Spleen (tissue), 11 donors: ENCODE data around the gene TBL1X. TPM values are rescaled to one million over a fixed set of nuclear protein-coding genes. Genes with fewer than 3 reads are reported as not detected.
"Not testable (repeated sequence)": the region's sequence is repeated elsewhere in the genome, so short reads cannot be mapped to it uniquely, and the experiment has no call there.

Source experiments
- DNase-seq: peaks from one replicate; pipeline ENCODE4 v3.0.0-alpha.2; 2020
- H3K27ac ChIP-seq, 8 donors: fragments of 200-600 bp; sonication (generic) in 7 of 8; 1 replicate in 4 of 8; 2 replicates in 4 of 8; pipeline versions ENCODE4 v1.5.0 to v1.8.0; 2016 to 2021; ENCODE audit warnings: inconsistent platforms in 4 of 8, mild to moderate bottlenecking in 4 of 8, moderate library complexity in 1 of 8
- H3K27me3 ChIP-seq, 7 donors: fragments of 200-600 bp; sonication (generic) in 6 of 7; replicated peaks in 1 of 7; 1 replicate in 4 of 7; 2 replicates in 3 of 7; pipeline versions ENCODE4 v1.5.0 to v1.8.0; 2016 to 2021; ENCODE audit warnings: inconsistent platforms in 3 of 7, mild to moderate bottlenecking in 1 of 7
- H3K36me3 ChIP-seq, 6 donors: fragments of 200-600 bp; sonication (generic) in 5 of 6; 1 replicate in 4 of 6; 2 replicates in 2 of 6; pipeline versions ENCODE4 v1.5.0 to v1.8.0; 2016 to 2021; ENCODE audit warnings: inconsistent platforms in 2 of 6
- H3K4me1 ChIP-seq, 6 donors: fragments of 200-600 bp; sonication (generic) in 5 of 6; 1 replicate in 3 of 6; 2 replicates in 3 of 6; pipeline versions ENCODE4 v1.5.0 to v1.8.0; 2016 to 2021; ENCODE audit warnings: inconsistent platforms in 3 of 6
- H3K4me3 ChIP-seq, 8 donors: fragments of 200-600 bp; sonication (generic) in 7 of 8; 1 replicate in 4 of 8; 2 replicates in 4 of 8; pipeline versions ENCODE4 v1.5.0 to v1.8.0; 2016 to 2021; ENCODE audit warnings: inconsistent platforms in 4 of 8, mild to moderate bottlenecking in 4 of 8, moderate library complexity in 2 of 8
- H3K9me3 ChIP-seq, 8 donors: fragments of 200-600 bp; sonication (generic) in 7 of 8; 1 replicate in 4 of 8; 2 replicates in 4 of 8; pipeline versions ENCODE4 v1.5.0 to v1.8.0; 2016 to 2021; ENCODE audit warnings: inconsistent platforms in 4 of 8
- POLR2A ChIP-seq, 3 donors: fragments of 450-650 bp; IDR thresholded peaks; one replicate each; pipeline ENCODE4 v1.5.1; 2017; ENCODE audit warnings: antibody characterized with exemption in 3 of 3, mild to moderate bottlenecking in 1 of 3
- POLR2AphosphoS5 ChIP-seq, 3 donors: sonication (generic); formaldehyde crosslinking; IDR thresholded peaks; one replicate each; pipeline ENCODE4 v1.5.1; 2017; ENCODE audit warnings: antibody characterized with exemption in 3 of 3
- WGBS, 5 donors: extraction: QIAGEN DNeasy Blood & Tissue Kit in 3 of 5; methylation state at CpG; one replicate each; pipeline versions ENCODE4 v1.1.5 to v1.1.7; 2013 to 2018; 5-methylcytosine and 5-hydroxymethylcytosine counted together
- intact Hi-C: fragments of 100-400 bp; cut with DNase I; formaldehyde crosslinking; loops from one replicate; pipeline ENCODE4 v1.15.0; 2023; ENCODE audit warnings: low total_unique reads
- polyA plus RNA-seq, 3 donors: library from polyadenylated mRNA; stranded (reverse); fragments of 200-250 nt; gene quantifications; one replicate each; pipeline ENCODE4 v1.2.1, GENCODE V29; 2013
- total RNA-seq, 7 donors: library from RNA; depleted of rRNA in 3 of 7; stranded (reverse); fragments of >200 nt in 3 of 7; fragmentation: NEBNext Ultra II Directional in 4 of 7; extraction: Animal tissue kit (Norgen Biotek cat#: 25700) in 4 of 7; gene quantifications; one replicate each; pipeline versions ENCODE4 v1.1.0 to v1.2.1, GENCODE V29; 2016 to 2021
- TF ChIP-seq, protein P1 (sequence below), 11 experiments: fragments of 200-600 bp in 7 of 11; fragments of 450-650 bp in 4 of 11; sonication (generic) in 4 of 11; IDR thresholded peaks in 8 of 11; conservative IDR thresholded peaks in 3 of 11; 1 replicate in 7 of 11; 2 replicates in 4 of 11; pipeline versions ENCODE4 v1.4.0 to v1.8.0; 2016 to 2021; ENCODE audit warnings: antibody characterized with exemption in 11 of 11, inconsistent platforms in 4 of 11, mild to moderate bottlenecking in 1 of 11
- donor health status: healthy with polysubstance abuse.
- donor health status: DM: no; HTN: no; CAD: no; lungs with moderate emphysema.
- donor health status: DM: no; HTN: no; CAD: no.
- donor health status: Bipolar disorder and iron deficiency.
- donor health status: healthy.
- donor health status: DM: no; HTN: no; CAD: no.
- donor health status: DM: yes; HTN: yes; CAD: no.

Gene TBL1X
- total and polyA plus RNA-seq, 10 donors: 3.0 to 37.2 (median 21.4) TPM

DNA sequence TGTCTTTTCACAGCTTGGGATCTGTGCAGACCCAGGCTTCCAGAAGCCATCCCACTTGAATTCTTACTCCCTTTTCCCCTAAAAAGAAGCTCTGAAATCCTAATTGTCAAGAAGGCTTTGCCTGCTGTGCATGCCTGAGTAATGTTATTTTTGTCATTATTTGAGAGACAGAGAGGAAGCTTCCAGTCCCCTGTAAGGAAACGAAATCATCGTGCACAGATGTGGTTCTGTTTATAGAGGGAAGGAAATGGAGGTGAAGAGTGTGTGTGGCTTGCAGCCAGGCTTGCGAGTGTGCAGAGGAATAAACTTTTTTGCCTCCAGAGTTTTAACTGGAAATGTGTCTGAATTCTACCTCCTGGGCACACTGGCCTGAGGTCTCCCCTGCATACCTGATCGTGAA lies 70.2 kb downstream of the TBL1X start:
- intact Hi-C loops: no loop called here
- no peak for TF ChIP-seq POLR2A (IDR thresholded peaks at IDR 0.05)
- TF ChIP-seq, protein P1, sequence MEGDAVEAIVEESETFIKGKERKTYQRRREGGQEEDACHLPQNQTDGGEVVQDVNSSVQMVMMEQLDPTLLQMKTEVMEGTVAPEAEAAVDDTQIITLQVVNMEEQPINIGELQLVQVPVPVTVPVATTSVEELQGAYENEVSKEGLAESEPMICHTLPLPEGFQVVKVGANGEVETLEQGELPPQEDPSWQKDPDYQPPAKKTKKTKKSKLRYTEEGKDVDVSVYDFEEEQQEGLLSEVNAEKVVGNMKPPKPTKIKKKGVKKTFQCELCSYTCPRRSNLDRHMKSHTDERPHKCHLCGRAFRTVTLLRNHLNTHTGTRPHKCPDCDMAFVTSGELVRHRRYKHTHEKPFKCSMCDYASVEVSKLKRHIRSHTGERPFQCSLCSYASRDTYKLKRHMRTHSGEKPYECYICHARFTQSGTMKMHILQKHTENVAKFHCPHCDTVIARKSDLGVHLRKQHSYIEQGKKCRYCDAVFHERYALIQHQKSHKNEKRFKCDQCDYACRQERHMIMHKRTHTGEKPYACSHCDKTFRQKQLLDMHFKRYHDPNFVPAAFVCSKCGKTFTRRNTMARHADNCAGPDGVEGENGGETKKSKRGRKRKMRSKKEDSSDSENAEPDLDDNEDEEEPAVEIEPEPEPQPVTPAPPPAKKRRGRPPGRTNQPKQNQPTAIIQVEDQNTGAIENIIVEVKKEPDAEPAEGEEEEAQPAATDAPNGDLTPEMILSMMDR (IDR thresholded peaks at IDR 0.05 in 8 of 11, conservative IDR thresholded peaks at IDR 0.05 in 3 of 11): no peak
- no peak for TF ChIP-seq POLR2AphosphoS5 (IDR thresholded peaks at IDR 0.05)
- no peak overlapping the region for H3K4me3 ChIP-seq
- H3K4me1 ChIP-seq: peaks cover 0 to 62% (median 28%) of the 10 kb centered on the region in 6 donors
- no peak for DNase-seq
- peaks cover 0 to 6% (median 0%) of the 10 kb centered on the region in 6 donors for H3K36me3 ChIP-seq
- H3K9me3 ChIP-seq: no peaks in the 10 kb centered on the region
- H3K27ac ChIP-seq: no peak overlapping the region
- 14 to 22% (median 15%) methylated on average over 4 of the region's 4 CpGs for WGBS, 5 donors
- peaks cover 0 to 5% (median 0%) of the 10 kb centered on the region in 7 donors for H3K27me3 ChIP-seq

DNA sequence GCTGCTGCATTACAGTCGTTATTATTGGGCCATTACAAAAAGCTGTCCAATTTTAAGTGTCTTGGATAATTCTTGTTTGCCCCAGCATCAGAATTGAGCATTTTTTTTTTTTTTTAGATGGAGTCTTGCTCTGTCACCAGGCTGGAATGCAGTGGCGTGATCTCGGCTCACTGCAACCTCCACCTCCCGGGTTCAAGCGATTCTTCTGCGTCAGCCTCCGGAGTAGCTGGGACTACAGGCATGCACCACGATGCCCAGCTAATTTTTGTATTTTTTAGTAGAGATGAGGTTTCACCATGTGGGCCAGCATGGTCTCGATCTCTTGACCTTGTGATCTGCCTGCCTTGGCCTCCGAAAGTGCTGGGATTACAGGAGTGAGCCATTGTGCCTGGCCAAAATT lies 71.3 kb downstream of the TBL1X start:
- H3K4me1 ChIP-seq: peaks cover 0 to 52% (median 19%) of the 10 kb centered on the region in 6 donors
- intact Hi-C loops: not testable (repeated sequence)

DNA sequence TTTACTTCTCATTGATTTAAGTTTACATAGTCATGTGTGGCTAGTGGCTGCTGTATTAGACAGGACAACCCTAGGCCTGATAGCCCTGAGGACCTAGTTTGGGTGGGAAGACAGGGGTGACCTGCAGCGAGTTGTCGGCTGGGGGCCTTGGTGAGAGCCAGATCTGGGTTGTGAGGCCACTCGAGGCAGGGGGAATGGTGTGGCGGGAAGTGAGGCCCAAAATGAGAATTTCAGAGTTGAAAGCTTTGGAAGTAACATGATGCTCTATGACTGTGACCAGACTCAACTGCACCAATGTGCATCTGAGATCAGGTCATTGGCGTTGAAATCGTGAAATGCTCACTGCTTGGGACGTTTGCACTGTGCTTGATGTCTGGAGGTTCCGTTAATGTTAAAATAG lies 72.9 kb downstream of the TBL1X start:
- H3K27me3 ChIP-seq: peaks cover 0 to 5% (median 0%) of the 10 kb centered on the region in 7 donors
- peaks cover 0 to 6% (median 0%) of the 10 kb centered on the region in 6 donors for H3K36me3 ChIP-seq
- H3K27ac ChIP-seq: no peak overlapping the region
- no peak for DNase-seq
- TF ChIP-seq, protein P1 (IDR thresholded peaks at IDR 0.05 in 8 of 11, conservative IDR thresholded peaks at IDR 0.05 in 3 of 11): no peak
- TF ChIP-seq POLR2AphosphoS5 (IDR thresholded peaks at IDR 0.05) (no peak), POLR2A (IDR thresholded peaks at IDR 0.05) (no peak)
- intact Hi-C loops: no loop called here
- no peak overlapping the region for H3K4me3 ChIP-seq
- H3K4me1 ChIP-seq: peaks cover 0 to 35% (median 18%) of the 10 kb centered on the region in 6 donors
- H3K9me3 ChIP-seq: no peaks in the 10 kb centered on the region
- 80 to 99% (median 97%) methylated on average over 8 of the region's 8 CpGs for WGBS, 5 donors

More for the DNA sequence above, 71.3 kb downstream of the TBL1X start:
- WGBS, 5 donors: 83 to 95% (median 91%) methylated on average over 5 to 10 of the region's 10 CpGs
- not testable (repeated sequence) for H3K36me3 ChIP-seq, H3K9me3 ChIP-seq, H3K4me3 ChIP-seq, H3K27ac ChIP-seq, DNase-seq, H3K27me3 ChIP-seq

DNA sequence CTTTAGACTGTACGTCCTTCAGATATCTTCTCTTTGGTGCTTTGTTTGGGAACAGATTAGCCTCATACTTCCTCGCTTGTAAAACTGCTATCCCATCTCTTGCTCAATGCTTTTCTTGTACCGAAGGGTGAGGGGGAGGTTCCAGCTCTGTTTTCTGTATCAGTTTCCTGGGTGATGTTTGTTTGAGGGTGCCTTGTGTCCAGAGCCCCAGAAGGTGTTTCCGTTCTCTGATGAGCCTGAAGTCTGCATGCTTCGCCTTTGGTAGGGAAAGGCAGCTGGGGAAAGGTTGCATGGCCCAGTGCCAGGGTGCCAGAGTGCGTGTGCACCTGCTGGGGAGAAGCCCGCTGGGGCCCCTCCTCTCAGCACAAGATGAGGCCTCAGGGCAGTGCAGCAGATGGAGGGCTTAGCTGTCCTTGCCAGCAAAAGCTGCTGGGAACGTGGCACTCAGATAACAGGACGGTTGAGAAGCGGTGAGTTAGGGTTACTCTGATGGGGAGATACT lies 73.7 kb downstream of the TBL1X start:
- Histone ChIP-seq H3K27me3 (peaks cover 0 to 5% (median 0%) of the 10 kb centered on the region in 7 donors), H3K36me3 (peaks cover 0 to 6% (median 0%) of the 10 kb centered on the region in 6 donors), H3K27ac (no peak overlapping the region), H3K4me3 (no peak overlapping the region), H3K9me3 (no peaks in the 10 kb centered on the region), H3K4me1 (peaks cover 0 to 27% (median 15%) of the 10 kb centered on the region in 6 donors)
- intact Hi-C loops: no loop called here
- DNase-seq: no peak
- TF ChIP-seq POLR2AphosphoS5 (IDR thresholded peaks at IDR 0.05) (no peak), POLR2A (IDR thresholded peaks at IDR 0.05) (no peak)
- TF ChIP-seq, protein P1 (IDR thresholded peaks at IDR 0.05 in 8 of 11, conservative IDR thresholded peaks at IDR 0.05 in 3 of 11): no peak
- WGBS, 5 donors: 79 to 86% (median 81%) methylated on average over 8 to 10 of the region's 10 CpGs
